GM15510 (cell line): ENCODE data around the gene AHDC1.

Source experiments
- POLR2A ChIP-seq: IDR thresholded peaks from 3 replicates; pipeline ENCODE4 v1.6.1; 2011; ENCODE audit warnings: borderline replicate concordance; ENCODE audit not compliant: insufficient read length; ENCODE audit errors: extremely low read depth

The AHDC1 gene

GRCh38 chr1:27635396-27636142, 31.6 kb upstream of the AHDC1 start:
- no peak for TF ChIP-seq POLR2A

- no peak for TF ChIP-seq POLR2A
Measured at GRCh38 chr1:27634985-27635367, 31.0 kb upstream of the AHDC1 start, which contains the start of gene FGR. Gene FGR (minus strand): TSS chr1:27635185. CDS start chr1:27623916, 11,269 bp downstream.

- no peak for TF ChIP-seq POLR2A
Measured at GRCh38 chr1:27634177-27634984, 30.4 kb upstream of the AHDC1 start.

GRCh38 chr1:27633640-27634176, 29.8 kb upstream of the AHDC1 start:
- no peak for TF ChIP-seq POLR2A

- TF ChIP-seq POLR2A = no peak
Measured at GRCh38 chr1:27633298-27633610, 29.3 kb upstream of the AHDC1 start.

- TF ChIP-seq POLR2A = peak; percentile 13
Measured at GRCh38 chr1:27632387-27633297, 28.7 kb upstream of the AHDC1 start.

GRCh38 chr1:27630859-27631491, 27.0 kb upstream of the AHDC1 start:
- no peak for TF ChIP-seq POLR2A

GRCh38 chr1:27628712-27629111, 24.8 kb upstream of the AHDC1 start:
- TF ChIP-seq POLR2A = no peak

GRCh38 chr1:27627061-27627460, 23.1 kb upstream of the AHDC1 start:
- no peak for TF ChIP-seq POLR2A

GRCh38 chr1:27626031-27626935, 22.3 kb upstream of the AHDC1 start:
- TF ChIP-seq POLR2A = peak; percentile 67

- no peak for TF ChIP-seq POLR2A
Measured at GRCh38 chr1:27624467-27625178, 20.7 kb upstream of the AHDC1 start.

- no peak for TF ChIP-seq POLR2A
Measured at GRCh38 chr1:27623327-27624212, 19.6 kb upstream of the AHDC1 start.

GRCh38 chr1:27622828-27623227, 18.9 kb upstream of the AHDC1 start:
- TF ChIP-seq POLR2A = no peak
